Measurements from ENCODE around the gene PCLAF. TPM values are rescaled to one million over a fixed set of nuclear protein-coding genes. Genes with fewer than 3 reads are reported as not detected.

PCLAF gene
- total and polyA plus RNA-seq, 2 of the 8 experiments (the other 6 are each of a cell fraction or from before 2014, with no cell fraction given), result 76.2 to 124 TPM

GRCh38 chr15:64349375-64349774, 31.9 kb downstream of the PCLAF start:
- no peak overlapping the region for H2BK15ac ChIP-seq (ENCODE audit: low read length)
- H3K4me1 ChIP-seq (replicated peaks in 1 of 4; ENCODE audit: control insufficient read depth in 3 of 4, insufficient read depth in 4 of 4, low read length in 3 of 4), result no peaks in the 10 kb centered on the region
- H3K79me1 ChIP-seq (ENCODE audit: low read depth, low read length), result no peaks in the 10 kb centered on the region
- H3K56ac ChIP-seq (replicated peaks; ENCODE audit: insufficient read length, low read depth, low read length), result no peak overlapping the region
- no peak overlapping the region for H4K8ac ChIP-seq (ENCODE audit: extremely low read depth, insufficient read depth, low read length)
- H4K91ac ChIP-seq (replicated peaks; ENCODE audit: insufficient read length, low read length), result no peak overlapping the region
- H3K4ac ChIP-seq (replicated peaks; ENCODE audit: insufficient read length, low read depth, low read length), result no peak overlapping the region
- H3K79me2 ChIP-seq (ENCODE audit: control insufficient read depth in 1 of 2, insufficient read depth in 2 of 2, low read length in 2 of 2), result peaks cover 0 to 62% of the 10 kb centered on the region in 2 experiments; a peak in 2 of 4 replicates
- H2BK120ac ChIP-seq (replicated peaks; ENCODE audit: low read depth, low read length), result no peak overlapping the region
- no peak overlapping the region for H3K18ac ChIP-seq (ENCODE audit: extremely low read depth, low read length)
- H3K4me3 ChIP-seq (ENCODE audit: extremely low read depth in 1 of 4, insufficient read depth in 2 of 4, low read depth in 3 of 4, low read length in 4 of 4), result no peak overlapping the region
- 100% methylated on average over 2 of the region's 2 CpGs; no CpG with 5 or more reads in 1 of the 2 experiments for WGBS, 2 experiments (ENCODE audit: extremely low coverage in 1 of 2, insufficient coverage in 1 of 2, insufficient read length in 1 of 2, insufficient replicate concordance in 2 of 2, low coverage in 1 of 2, low lambda C conversion rate in 2 of 2, missing lambda C conversion rate in 1 of 2)
- H3K27me3 ChIP-seq (replicated peaks in 1 of 4; ENCODE audit: control insufficient read depth in 3 of 4, extremely low read depth in 1 of 4, insufficient read depth in 3 of 4, low read length in 3 of 4), result no peaks in the 10 kb centered on the region
- H4K5ac ChIP-seq (ENCODE audit: insufficient read length, low read depth, low read length), result no peak overlapping the region
- peaks cover 0 to 1% of the 10 kb centered on the region in 2 experiments for H4K20me1 ChIP-seq (replicated peaks in 1 of 2; ENCODE audit: control insufficient read depth in 1 of 2, insufficient read depth in 2 of 2, low read length in 2 of 2)
- H3K4me2 ChIP-seq (ENCODE audit: insufficient read depth in 1 of 2, low read depth in 2 of 2, low read length in 2 of 2), result no peak overlapping the region
- no peak overlapping the region for H2AK5ac ChIP-seq (ENCODE audit: low read depth, low read length)
- no peak overlapping the region for H3K23ac ChIP-seq (ENCODE audit: insufficient read length)
- H3K23me2 ChIP-seq (ENCODE audit: low read depth, low read length), result no peaks in the 10 kb centered on the region
- CTCF ChIA-PET (ENCODE audit: partially characterized antibody), result interaction anchor here (0.6 to 1.0 kb wide), 3 partner anchors 15 to 92 kb away, joined by 3 to 4 read pairs (median 3); no protein-coding TSS in a partner anchor
- H3K14ac ChIP-seq (ENCODE audit: insufficient read length), result no peak overlapping the region
- TF ChIP-seq TCF12 (IDR thresholded peaks at IDR 0.05; ENCODE audit: low read depth, low read length), result no peak
- TF ChIP-seq ZNF274 (IDR thresholded peaks at IDR 0.05; ENCODE audit: borderline replicate concordance, extremely low read depth, low read length), result no peak
- no peak for TF ChIP-seq TEAD4 (IDR thresholded peaks at IDR 0.05; ENCODE audit: low read depth, low read length)
- FAIRE-seq, result no peak
- H3K36me3 ChIP-seq (ENCODE audit: control insufficient read depth in 2 of 4, insufficient read depth in 4 of 4, low read length in 3 of 4), result no peaks in the 10 kb centered on the region; a peak in 1 of 8 replicates
- no peak overlapping the region for H2BK5ac ChIP-seq (ENCODE audit: low read depth, low read length)
- H2AFZ ChIP-seq (ENCODE audit: low read length), result no peak overlapping the region
- POLR2A ChIA-PET (ENCODE audit: partially characterized antibody), result interaction anchor here (0.7 to 1.3 kb wide), 2 partner anchors 12 to 193 kb away, joined by 3 read pairs; no protein-coding TSS in a partner anchor
- no peaks in the 10 kb centered on the region for H3K9me3 ChIP-seq (ENCODE audit: insufficient read depth in 2 of 2, low read depth in 1 of 2, low read length in 1 of 2)
- H2BK12ac ChIP-seq (ENCODE audit: low read depth, low read length), result no peak overlapping the region
- no peak overlapping the region for H3K9ac ChIP-seq (replicated peaks in 1 of 4; ENCODE audit: extremely low read depth in 1 of 4, low read depth in 3 of 4, low read length in 3 of 4)
- no peak overlapping the region for H3K27ac ChIP-seq (ENCODE audit: low read depth, low read length)
- no peak overlapping the region for H2BK20ac ChIP-seq (ENCODE audit: low read length)
- DNase-seq (ENCODE audit: low read depth in 1 of 2, low spot score in 2 of 2), result no peak

Measured in H1 (cell line).